Kidney (tissue), 14 donors: ENCODE measurements around the gene NLRP9. TPM values are rescaled to one million over a fixed set of nuclear protein-coding genes. Genes with fewer than 3 reads are reported as not detected.
A peak's percentile ranks its signal among the peaks of the same experiment; 100 is the strongest.

Source experiments
- DNase-seq, 5 donors: peaks; one replicate each; pipeline ENCODE4 v3.0.0-alpha.2; 2013 to 2020
- FAIRE-seq: peaks from 2 replicates; lab custom pipeline; 2012; peaks lifted over from hg19 to GRCh38; lab: Jason Lieb, UNC
- H3K27ac ChIP-seq, 2 donors: one replicate each; pipeline ENCODE4 v1.7.0; 2013; ENCODE audit warnings: low read depth in 2 of 2, low read length in 2 of 2, inconsistent platforms in 1 of 2
- H3K27me3 ChIP-seq: one replicate; pipeline ENCODE4 v1.7.1; 2013; ENCODE audit warnings: low read length, inconsistent platforms; ENCODE audit not compliant: control insufficient read depth, insufficient read depth
- H3K36me3 ChIP-seq, 3 donors: one replicate each; pipeline versions ENCODE4 v1.7.0 to v1.7.1; 2013; ENCODE audit warnings: low read length in 3 of 3, control low read depth in 1 of 3, inconsistent platforms in 1 of 3; ENCODE audit not compliant: insufficient read depth in 3 of 3, control insufficient read depth in 2 of 3
- H3K4me1 ChIP-seq, 3 donors: one replicate each; pipeline versions ENCODE4 v1.7.0 to v1.7.1; 2013; ENCODE audit warnings: low read length in 3 of 3, inconsistent platforms in 1 of 3, low read depth in 1 of 3; ENCODE audit not compliant: control insufficient read depth in 2 of 3, insufficient read depth in 2 of 3
- H3K4me3 ChIP-seq, 3 donors: one replicate each; pipeline versions ENCODE4 v1.7.0 to v1.8.1; 2013; ENCODE audit warnings: low read length in 3 of 3, control low read depth in 1 of 3, inconsistent platforms in 1 of 3
- H3K9ac ChIP-seq, 3 donors: one replicate each; pipeline versions ENCODE4 v1.7.0 to v1.7.1; 2013; ENCODE audit warnings: low read length in 3 of 3, control low read depth in 1 of 3, inconsistent platforms in 1 of 3
- H3K9me3 ChIP-seq, 3 donors: one replicate each; pipeline versions ENCODE4 v1.7.0 to v1.7.1; 2013; ENCODE audit warnings: low read length in 3 of 3, control low read depth in 1 of 3, inconsistent platforms in 1 of 3; ENCODE audit not compliant: control insufficient read depth in 2 of 3, insufficient read depth in 1 of 3
- intact Hi-C: fragments of 100-400 bp; cut with DNase I; formaldehyde crosslinking; loops from one replicate; pipeline ENCODE4 v1.11.1; 2022
- polyA plus RNA-seq: library from polyadenylated mRNA; stranded (reverse); fragments of 350-450 nt; fragmentation: Illumina TruSeq; extraction: RNeasy Lipid Tissue Mini Kit (QIAGEN cat#74804); gene quantifications from one replicate; pipeline ENCODE4 v1.2.3, GENCODE V29; 2014; ENCODE audit warnings: low read depth, low replicate concordance; ENCODE audit not compliant: insufficient read depth
- total RNA-seq: library from RNA; stranded (reverse); fragmentation: NEBNext Ultra II Directional; extraction: Animal tissue kit (Norgen Biotek cat#: 25700); gene quantifications from one replicate; pipeline ENCODE4 v1.2.1, GENCODE V29; 2021
- TF ChIP-seq, protein P1 (sequence below): IDR thresholded peaks from 3 replicates; pipeline ENCODE4 v1.5.1; 2012; ENCODE audit warnings: mild to moderate bottlenecking, moderate library complexity, borderline replicate concordance; ENCODE audit not compliant: insufficient read depth; ENCODE audit errors: extremely low read depth
- donor health status: control.
- donor health status: control.
- donor health status: control.
- donor health status: control.
- donor health status: control.
- donor health status: DM: yes; HTN: yes; CAD: no.
- donor health status: Normal renal cell carcinoma (clear cell type).

The NLRP9 gene
- total and polyA plus RNA-seq, 2 donors from 2014 or later = 0.09 TPM; not detected in 1

DNA sequence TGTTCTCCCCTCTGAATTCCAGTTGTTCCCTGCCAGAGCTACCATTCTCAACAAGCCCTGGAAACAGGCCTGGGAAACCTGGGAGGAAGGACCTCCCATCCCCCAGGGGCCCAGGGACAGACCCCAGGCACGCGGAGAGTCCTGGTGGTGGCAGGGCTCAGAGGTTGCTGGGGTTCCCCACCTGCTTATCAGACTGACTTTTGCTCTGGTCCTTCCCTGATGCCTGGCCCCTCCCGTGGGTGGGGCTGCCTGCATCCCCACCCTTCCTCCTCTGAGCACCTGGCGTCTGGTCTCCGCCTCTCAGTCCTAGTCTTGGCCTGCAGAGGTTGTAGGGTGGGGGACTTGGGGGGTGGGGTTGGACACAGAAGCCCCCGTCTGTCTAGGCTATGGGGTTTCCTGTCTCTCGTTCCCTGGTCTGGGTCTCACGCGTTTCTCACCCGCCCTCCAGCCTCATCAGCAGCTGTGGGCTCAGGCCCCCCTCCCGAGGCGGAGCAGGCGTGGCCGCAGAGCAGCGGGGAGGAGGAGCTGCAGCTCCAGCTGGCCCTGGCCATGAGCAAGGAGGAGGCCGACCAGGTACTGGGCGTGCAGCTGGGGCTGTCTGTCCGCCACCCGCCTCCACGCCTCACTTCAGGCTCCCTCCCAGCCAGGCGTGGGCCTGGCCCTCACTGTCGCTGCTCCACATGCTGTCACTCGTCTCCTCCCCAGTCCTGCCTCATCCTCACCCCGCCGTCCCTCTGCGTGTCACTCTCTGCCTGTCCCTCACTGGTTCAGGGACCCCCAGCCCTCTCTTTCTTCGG is 49.6 kb downstream of the NLRP9 start:
- Histone ChIP-seq H3K9ac (peak overlapping the region in 1 of 3 donors; percentile 19), H3K27me3 (no peaks in the 10 kb centered on the region), H3K4me1 (peaks cover 0 to 63% (median 33%) of the 10 kb centered on the region in 3 donors), H3K27ac (no peak overlapping the region), H3K36me3 (peaks cover 0 to 41% (median 22%) of the 10 kb centered on the region in 3 donors), H3K4me3 (no peak overlapping the region), H3K9me3 (no peaks in the 10 kb centered on the region)
- no peak for FAIRE-seq
- intact Hi-C loops = no loop called here
- TF ChIP-seq, protein P1, sequence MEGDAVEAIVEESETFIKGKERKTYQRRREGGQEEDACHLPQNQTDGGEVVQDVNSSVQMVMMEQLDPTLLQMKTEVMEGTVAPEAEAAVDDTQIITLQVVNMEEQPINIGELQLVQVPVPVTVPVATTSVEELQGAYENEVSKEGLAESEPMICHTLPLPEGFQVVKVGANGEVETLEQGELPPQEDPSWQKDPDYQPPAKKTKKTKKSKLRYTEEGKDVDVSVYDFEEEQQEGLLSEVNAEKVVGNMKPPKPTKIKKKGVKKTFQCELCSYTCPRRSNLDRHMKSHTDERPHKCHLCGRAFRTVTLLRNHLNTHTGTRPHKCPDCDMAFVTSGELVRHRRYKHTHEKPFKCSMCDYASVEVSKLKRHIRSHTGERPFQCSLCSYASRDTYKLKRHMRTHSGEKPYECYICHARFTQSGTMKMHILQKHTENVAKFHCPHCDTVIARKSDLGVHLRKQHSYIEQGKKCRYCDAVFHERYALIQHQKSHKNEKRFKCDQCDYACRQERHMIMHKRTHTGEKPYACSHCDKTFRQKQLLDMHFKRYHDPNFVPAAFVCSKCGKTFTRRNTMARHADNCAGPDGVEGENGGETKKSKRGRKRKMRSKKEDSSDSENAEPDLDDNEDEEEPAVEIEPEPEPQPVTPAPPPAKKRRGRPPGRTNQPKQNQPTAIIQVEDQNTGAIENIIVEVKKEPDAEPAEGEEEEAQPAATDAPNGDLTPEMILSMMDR = no peak
- peak; percentile 52 to 85 (median 80) for DNase-seq

DNA sequence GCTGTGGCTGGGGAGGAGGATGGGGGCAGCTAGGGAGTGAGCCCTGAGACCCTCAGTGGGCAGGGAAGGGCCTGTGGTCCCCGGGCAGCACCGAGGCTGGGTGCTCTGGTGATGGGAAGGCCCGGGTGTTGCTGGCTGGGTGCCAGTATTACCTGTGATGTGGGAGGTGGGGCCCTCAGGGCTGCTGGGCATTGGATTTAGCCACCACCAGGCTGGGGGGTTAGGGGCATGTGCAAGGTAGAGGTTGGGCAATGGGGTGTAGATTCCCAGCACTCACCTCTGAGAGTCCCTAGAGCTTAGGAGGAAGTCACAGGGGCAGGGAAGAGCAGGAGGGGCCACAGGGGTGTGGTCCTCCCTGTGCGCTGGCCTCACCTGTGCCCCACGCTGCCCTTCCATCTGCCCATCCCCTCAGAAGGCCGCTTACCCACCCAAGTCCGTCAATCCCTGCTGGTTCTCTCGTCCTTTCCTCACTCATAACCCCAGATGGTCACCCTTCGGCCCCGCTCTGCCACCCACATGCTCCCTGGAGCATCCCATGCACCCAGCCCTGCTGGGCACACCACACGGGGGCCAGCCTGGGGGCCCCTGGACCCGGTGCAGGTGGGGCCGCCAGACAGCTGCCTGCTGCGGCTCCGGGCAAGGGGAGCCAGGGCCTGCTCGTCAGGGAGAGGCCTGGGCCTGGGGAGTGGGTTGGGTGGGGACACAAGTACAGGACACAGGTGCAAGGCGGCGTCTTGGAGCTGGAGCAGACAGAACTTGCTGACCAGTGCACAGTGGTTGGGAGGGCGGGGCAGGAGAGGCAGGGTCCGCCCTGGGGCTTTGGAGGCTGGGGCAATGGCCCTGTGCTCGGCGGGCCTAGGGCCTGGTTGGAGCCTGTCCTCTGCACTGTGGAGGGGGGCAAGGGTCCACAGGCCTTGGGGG is 50.7 kb downstream of the NLRP9 start:
- FAIRE-seq = no peak
- TF ChIP-seq, protein P1 = no peak
- peaks cover 0 to 65% (median 40%) of the 10 kb centered on the region in 3 donors for H3K4me1 ChIP-seq
- H3K27ac ChIP-seq = no peak overlapping the region
- no peak overlapping the region for H3K4me3 ChIP-seq
- H3K9me3 ChIP-seq = no peaks in the 10 kb centered on the region
- no peak overlapping the region for H3K9ac ChIP-seq
- peak in 1 of 5 donors; percentile 74 for DNase-seq
- no peaks in the 10 kb centered on the region for H3K27me3 ChIP-seq
- intact Hi-C loops = no loop called here
- H3K36me3 ChIP-seq = peaks cover 0 to 34% (median 18%) of the 10 kb centered on the region in 3 donors

DNA sequence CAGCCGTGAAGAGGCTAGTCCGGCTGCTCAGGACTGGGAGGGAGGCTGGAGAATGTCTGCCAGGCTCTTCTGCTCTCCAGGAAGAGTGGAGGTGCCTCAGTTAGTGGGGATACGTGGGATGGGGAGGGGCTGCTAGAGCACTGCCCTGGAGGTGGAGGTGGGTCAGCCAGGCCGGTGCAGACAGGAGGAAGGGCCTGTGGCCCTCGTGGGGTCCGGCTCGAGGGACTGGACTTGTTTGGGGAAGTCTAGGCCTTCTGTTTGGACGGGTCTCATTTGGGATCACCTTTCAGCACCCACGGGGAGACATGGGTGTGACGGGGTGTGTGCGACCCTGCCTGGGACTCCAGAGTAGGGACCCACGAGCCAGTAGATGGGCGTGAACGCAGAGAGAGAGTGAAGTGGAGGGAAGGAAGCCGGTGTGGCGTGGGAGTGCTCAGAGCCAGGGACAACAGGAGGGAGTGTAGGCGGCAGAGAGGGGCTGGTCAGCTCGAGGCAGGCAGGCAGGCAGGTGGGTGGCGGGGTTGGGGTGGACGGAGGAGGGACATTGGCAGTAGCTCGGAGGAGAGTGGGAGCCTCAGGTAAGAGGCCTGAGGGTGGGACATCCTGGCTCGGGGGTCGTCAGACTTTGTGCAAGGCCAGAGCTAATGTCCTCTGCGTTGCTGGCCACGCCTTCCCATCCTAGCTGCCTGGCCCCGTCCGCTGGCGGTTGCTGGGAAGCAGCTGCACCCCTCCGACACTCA is 51.7 kb downstream of the NLRP9 start:
- intact Hi-C loops = no loop called here
- H3K4me1 ChIP-seq = peaks cover 0 to 71% (median 48%) of the 10 kb centered on the region in 3 donors

More for the DNA sequence above, 51.7 kb downstream of the NLRP9 start:
- peaks cover 0 to 29% (median 20%) of the 10 kb centered on the region in 3 donors for H3K36me3 ChIP-seq
- TF ChIP-seq, protein P1 = no peak
- H3K4me3 ChIP-seq = no peak overlapping the region
- H3K27me3 ChIP-seq = no peaks in the 10 kb centered on the region
- no peaks in the 10 kb centered on the region for H3K9me3 ChIP-seq
- no peak overlapping the region for H3K9ac ChIP-seq
- peak in 1 of 5 donors; percentile 56 for DNase-seq
- no peak for FAIRE-seq
- peak overlapping the region in 1 of 2 donors; percentile 14 for H3K27ac ChIP-seq
